OCI-LY7 (cell line): Measurements from ENCODE around the gene TMED8. TPM values are rescaled to one million over a fixed set of nuclear protein-coding genes. Genes with fewer than 3 reads are reported as not detected.

Source experiments
- BruUV-seq: library from RNA; stranded (reverse); fragments of 400-500 nt; replicated peaks from 2 replicates; lab custom pipeline; 2021; lab: Mats Ljungman, UMichigan
- CTCF ChIA-PET: fragments of 300-600 bp; sonication (Branson Sonifier 250); formaldehyde crosslinking; loops from one replicate; lab custom pipeline; 2022; ENCODE audit warnings: antibody characterized with exemption; ENCODE audit not compliant: unreplicated experiment; lab: Charles Lee
- POLR2A ChIA-PET: fragments of 300-600 bp; sonication (Branson Sonifier 250); formaldehyde crosslinking; loops from one replicate; lab custom pipeline; 2022; ENCODE audit warnings: antibody characterized with exemption; lab: Charles Lee
- DNase-seq: peaks from one replicate; pipeline ENCODE4 v3.0.0-alpha.2; 2015; ENCODE audit warnings: low spot score
- H2AFZ ChIP-seq: fragments of 200-600 bp; sonication (generic), shearing (Covaris generic); 2 replicates; pipeline ENCODE4 v1.6.1; 2014; ENCODE audit warnings: mild to moderate bottlenecking, antibody characterized with exemption, low read length, moderate library complexity
- H3K27ac ChIP-seq: fragments of 200-600 bp; sonication (generic); 2 replicates; pipeline ENCODE4 v1.5.1; 2014; ENCODE audit warnings: mixed run types, low read depth, mild to moderate bottlenecking, moderate library complexity, low read length, inconsistent platforms; ENCODE audit not compliant: poor library complexity, severe bottlenecking
- H3K36me3 ChIP-seq: fragments of 200-600 bp; sonication (generic); 2 replicates; pipeline ENCODE4 v1.6.1; 2014; ENCODE audit warnings: mild to moderate bottlenecking, antibody characterized with exemption, low read length, moderate library complexity, mixed read lengths; ENCODE audit not compliant: insufficient read depth
- H3K4me1 ChIP-seq: fragments of 200-600 bp; sonication (generic); 2 replicates; pipeline ENCODE4 v1.5.1; 2014; ENCODE audit warnings: mild to moderate bottlenecking, low read length; ENCODE audit not compliant: insufficient read depth, poor library complexity, severe bottlenecking
- H3K4me2 ChIP-seq: fragments of 200-600 bp; sonication (generic); 2 replicates; pipeline ENCODE4 v1.6.1; 2014; ENCODE audit warnings: mild to moderate bottlenecking, low read length
- H3K4me3 ChIP-seq: fragments of 200-600 bp; sonication (generic); 2 replicates; pipeline ENCODE4 v1.5.1; 2014; ENCODE audit warnings: mild to moderate bottlenecking, low read depth, low read length; ENCODE audit not compliant: poor library complexity, severe bottlenecking
- H3K79me2 ChIP-seq: fragments of 200-600 bp; sonication (generic); 2 replicates; pipeline ENCODE4 v1.6.1; 2016; ENCODE audit warnings: low read depth, mild to moderate bottlenecking, low read length, moderate library complexity, mixed read lengths; ENCODE audit not compliant: insufficient read depth
- H3K9me2 ChIP-seq: fragments of 200-600 bp; sonication (generic); 2 replicates; pipeline ENCODE4 v1.6.1; 2016; ENCODE audit warnings: mild to moderate bottlenecking, low read length, mixed read lengths; ENCODE audit not compliant: insufficient read depth
- H3K9me3 ChIP-seq: fragments of 200-600 bp; sonication (generic); 2 replicates; pipeline ENCODE4 v1.6.1; 2014; ENCODE audit warnings: mild to moderate bottlenecking, mixed run types, low read length, mixed read lengths
- H4K20me1 ChIP-seq: fragments of 200-600 bp; sonication (generic); 2 replicates; pipeline ENCODE4 v1.6.1; 2014; ENCODE audit warnings: mild to moderate bottlenecking, antibody characterized with exemption, low read length, moderate library complexity, mixed read lengths; ENCODE audit not compliant: insufficient read depth
- EZH2phosphoT487 ChIP-seq: fragments of 200-600 bp; sonication (generic); IDR thresholded peaks from 2 replicates; pipeline ENCODE4 v1.6.1; 2018; ENCODE audit warnings: low read depth, borderline replicate concordance, mild to moderate bottlenecking, mixed run types, antibody characterized with exemption, low read length, moderate library complexity, mixed read lengths
- intact Hi-C: fragments of 100-400 bp; cut with micrococcal nuclease; formaldehyde crosslinking; loops from one replicate; pipeline ENCODE4 v1.10.0; 2022; ENCODE audit not compliant: unreplicated experiment
- total RNA-seq, 2 experiments: library from RNA; depleted of rRNA in 1 of 2; stranded (reverse); fragments of >200 nt in 1 of 2; shearing (Covaris generic) in 1 of 2; gene quantifications; 2 replicates each; pipeline ENCODE4 v1.2.3, GENCODE V29; 2014 to 2022
- TF ChIP-seq, protein P1 (sequence below): fragments of 200-600 bp; sonication (generic); conservative IDR thresholded peaks from 2 replicates; pipeline ENCODE4 v1.5.1; 2014; ENCODE audit warnings: mild to moderate bottlenecking, antibody characterized with exemption, low read length, moderate library complexity, mixed read lengths

TMED8 gene
- total RNA-seq, 2 experiments from 2014 or later, result 21.9 to 45.4 TPM

DNA sequence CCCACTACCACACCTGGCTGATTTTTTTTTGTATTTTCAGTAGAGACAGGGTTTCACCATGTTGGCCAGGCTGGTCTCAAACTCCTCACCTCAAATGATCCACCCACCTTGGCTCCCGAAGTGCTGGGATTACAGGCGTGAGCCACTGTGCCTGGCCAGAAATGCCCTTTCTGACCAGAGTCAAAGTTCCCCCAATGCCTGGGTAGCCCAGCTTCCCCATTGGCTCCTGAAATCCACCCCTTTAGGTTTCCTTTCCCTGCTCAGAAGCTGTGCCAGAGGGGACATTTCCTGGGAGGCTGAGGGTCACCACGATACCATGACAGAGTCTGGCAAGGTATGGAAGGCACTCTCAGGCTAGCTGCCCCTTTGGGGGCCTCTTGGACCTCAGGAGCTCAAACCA lies 52.6 kb downstream of the TMED8 start:
- no peak overlapping the region for H3K4me2 ChIP-seq
- intact Hi-C loops, result no loop called here
- no peak overlapping the region for H3K27ac ChIP-seq
- H3K36me3 ChIP-seq, result no peaks in the 10 kb centered on the region
- H3K9me3 ChIP-seq, result no peaks in the 10 kb centered on the region
- no peak overlapping the region for H3K4me3 ChIP-seq
- no peak for TF ChIP-seq EZH2phosphoT487
- TF ChIP-seq, protein P1, sequence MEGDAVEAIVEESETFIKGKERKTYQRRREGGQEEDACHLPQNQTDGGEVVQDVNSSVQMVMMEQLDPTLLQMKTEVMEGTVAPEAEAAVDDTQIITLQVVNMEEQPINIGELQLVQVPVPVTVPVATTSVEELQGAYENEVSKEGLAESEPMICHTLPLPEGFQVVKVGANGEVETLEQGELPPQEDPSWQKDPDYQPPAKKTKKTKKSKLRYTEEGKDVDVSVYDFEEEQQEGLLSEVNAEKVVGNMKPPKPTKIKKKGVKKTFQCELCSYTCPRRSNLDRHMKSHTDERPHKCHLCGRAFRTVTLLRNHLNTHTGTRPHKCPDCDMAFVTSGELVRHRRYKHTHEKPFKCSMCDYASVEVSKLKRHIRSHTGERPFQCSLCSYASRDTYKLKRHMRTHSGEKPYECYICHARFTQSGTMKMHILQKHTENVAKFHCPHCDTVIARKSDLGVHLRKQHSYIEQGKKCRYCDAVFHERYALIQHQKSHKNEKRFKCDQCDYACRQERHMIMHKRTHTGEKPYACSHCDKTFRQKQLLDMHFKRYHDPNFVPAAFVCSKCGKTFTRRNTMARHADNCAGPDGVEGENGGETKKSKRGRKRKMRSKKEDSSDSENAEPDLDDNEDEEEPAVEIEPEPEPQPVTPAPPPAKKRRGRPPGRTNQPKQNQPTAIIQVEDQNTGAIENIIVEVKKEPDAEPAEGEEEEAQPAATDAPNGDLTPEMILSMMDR, result no peak
- POLR2A ChIA-PET, result interaction anchor here (1.7 kb wide), 1 partner anchor 10 kb away, joined by 4 read pairs; no protein-coding TSS in a partner anchor
- no TSS peak for BruUV-seq
- H3K9me2 ChIP-seq, result no peaks in the 10 kb centered on the region
- H2AFZ ChIP-seq, result no peak overlapping the region
- H3K4me1 ChIP-seq, result peaks cover 20% of the 10 kb centered on the region
- no peak for DNase-seq
- peaks cover 13% of the 10 kb centered on the region; the same call in 1 of the 2 replicates for H3K79me2 ChIP-seq
- CTCF ChIA-PET, result no interaction called here
- H4K20me1 ChIP-seq, result no peaks in the 10 kb centered on the region

DNA sequence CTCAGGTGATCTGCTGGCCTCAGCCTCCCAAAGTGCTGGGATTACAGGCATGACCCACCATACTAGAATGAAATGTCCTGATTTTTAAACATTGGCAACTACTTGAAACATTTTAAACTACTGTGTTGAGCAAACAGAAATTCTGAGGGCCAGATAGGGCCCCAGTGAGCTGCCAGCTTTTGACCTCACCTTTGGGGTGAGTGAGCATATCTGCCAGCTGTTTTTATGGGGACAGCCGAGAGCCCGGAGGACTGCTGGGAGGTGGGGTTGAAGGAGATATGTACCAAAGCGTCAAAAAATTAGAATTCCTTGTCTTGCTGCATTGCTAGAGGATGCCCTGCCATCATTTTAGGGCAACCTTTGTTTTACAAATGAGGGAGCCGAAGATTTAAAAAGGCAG lies 53.3 kb downstream of the TMED8 start:
- Histone ChIP-seq H3K4me1 (peaks cover 22% of the 10 kb centered on the region), H2AFZ (no peak overlapping the region), H3K9me3 (no peaks in the 10 kb centered on the region), H3K9me2 (no peaks in the 10 kb centered on the region), H3K79me2 (peaks cover 16% of the 10 kb centered on the region; the same call in 1 of the 2 replicates), H3K4me2 (no peak overlapping the region), H3K36me3 (no peaks in the 10 kb centered on the region), H3K4me3 (no peak overlapping the region), H4K20me1 (no peaks in the 10 kb centered on the region), H3K27ac (no peak overlapping the region)
- TF ChIP-seq, protein P1, result no peak
- no peak for TF ChIP-seq EZH2phosphoT487
- intact Hi-C loops, result no loop called here
- ChIA-PET CTCF (no interaction called here), POLR2A (interaction anchor here (0.7 to 1.7 kb wide), 3 partner anchors 10 to 114 kb away, joined by 3 to 4 read pairs (median 4); no protein-coding TSS in a partner anchor)
- BruUV-seq, result no TSS peak
- DNase-seq, result no peak

DNA sequence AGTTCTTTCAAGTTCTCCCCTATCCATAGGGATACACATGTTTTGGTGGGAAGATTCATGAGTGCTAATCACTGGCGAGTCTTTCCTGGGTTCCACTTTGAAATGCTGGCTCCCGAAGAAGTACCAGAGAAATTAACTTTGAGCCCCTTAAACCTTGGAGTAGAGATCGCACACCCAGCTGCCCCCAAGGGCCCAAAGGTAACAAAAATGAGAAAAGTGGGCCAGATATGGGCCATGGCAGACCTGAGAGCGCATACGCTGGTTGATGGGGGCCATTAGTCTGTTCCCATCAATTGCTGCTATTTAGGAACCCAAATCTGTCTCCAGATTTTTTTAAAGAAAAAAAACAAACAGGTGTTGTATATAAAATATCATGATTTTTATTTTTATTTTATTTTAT lies 53.9 kb downstream of the TMED8 start:
- Histone ChIP-seq H3K9me2 (no peaks in the 10 kb centered on the region), H3K4me3 (no peak overlapping the region), H3K79me2 (peaks cover 16% of the 10 kb centered on the region; the same call in 1 of the 2 replicates), H3K36me3 (no peaks in the 10 kb centered on the region), H3K9me3 (no peaks in the 10 kb centered on the region), H3K27ac (no peak overlapping the region), H3K4me1 (peaks cover 22% of the 10 kb centered on the region), H4K20me1 (no peaks in the 10 kb centered on the region), H2AFZ (no peak overlapping the region), H3K4me2 (peak overlapping the region; percentile 96; the same call in 1 of the 2 replicates)
- TF ChIP-seq, protein P1, result no peak
- TF ChIP-seq EZH2phosphoT487, result no peak
- POLR2A ChIA-PET, result interaction anchor here (1.0 to 1.7 kb wide), 2 partner anchors 11 to 114 kb away, joined by 3 to 4 read pairs; no protein-coding TSS in a partner anchor
- no TSS peak for BruUV-seq
- CTCF ChIA-PET, result no interaction called here
- DNase-seq, result no peak
- intact Hi-C loops, result no loop called here
